H1 (cell line): ENCODE results near the gene CLDN24. TPM values are rescaled to one million over a fixed set of nuclear protein-coding genes. Genes with fewer than 3 reads are reported as not detected.

Experiments
- CTCF ChIA-PET: fragments of 300-600 bp; sonication (Branson Sonifier 250); formaldehyde crosslinking; loops from one replicate; lab custom pipeline; 2021; ENCODE audit not compliant: partially characterized antibody; lab: Charles Lee
- POLR2A ChIA-PET: fragments of 300-600 bp; sonication (Branson Sonifier 250); formaldehyde crosslinking; loops from one replicate; lab custom pipeline; 2021; ENCODE audit warnings: inconsistent platforms; ENCODE audit not compliant: partially characterized antibody; lab: Charles Lee
- DNase-seq, 2 experiments: peaks; one replicate each; pipeline versions ENCODE4 v3.0.0 to v3.0.0-alpha.2; 2010 to 2022; ENCODE audit warnings: low spot score in 2 of 2, low read depth in 1 of 2, mixed read lengths in 1 of 2
- FAIRE-seq: peaks from 2 replicates; lab custom pipeline; 2011; peaks lifted over from hg19 to GRCh38; lab: Jason Lieb, UNC
- H2AFZ ChIP-seq: 2 replicates; pipeline ENCODE4 v1.8.1; 2012; ENCODE audit warnings: low read length, inconsistent platforms
- H2AK5ac ChIP-seq: 2 replicates; pipeline ENCODE4 v1.6.1; 2013; ENCODE audit warnings: low read depth, low read length
- H2BK120ac ChIP-seq: replicated peaks from 2 replicates; pipeline ENCODE3; 2013; ENCODE audit warnings: low read depth, low read length, inconsistent platforms
- H2BK12ac ChIP-seq: 2 replicates; pipeline ENCODE4 v1.6.1; 2013; ENCODE audit warnings: low read depth, low read length
- H2BK15ac ChIP-seq: 2 replicates; pipeline ENCODE4 v1.6.1; 2013; ENCODE audit warnings: low read length
- H2BK20ac ChIP-seq: 2 replicates; pipeline ENCODE4 v1.6.1; 2013; ENCODE audit warnings: low read length
- H2BK5ac ChIP-seq: 2 replicates; pipeline ENCODE4 v1.6.1; 2013; ENCODE audit warnings: low read depth, low read length
- H3K14ac ChIP-seq: 2 replicates; pipeline ENCODE4 v1.6.1; 2013; ENCODE audit warnings: inconsistent platforms; ENCODE audit not compliant: insufficient read length
- H3K18ac ChIP-seq: 2 replicates; pipeline ENCODE4 v1.6.1; 2013; ENCODE audit warnings: low read length; ENCODE audit errors: extremely low read depth
- H3K23ac ChIP-seq: 2 replicates; pipeline ENCODE4 v1.6.1; 2013; ENCODE audit warnings: inconsistent platforms; ENCODE audit not compliant: insufficient read length
- H3K23me2 ChIP-seq: 2 replicates; pipeline ENCODE4 v1.6.1; 2013; ENCODE audit warnings: low read depth, low read length
- H3K27ac ChIP-seq: 2 replicates; pipeline ENCODE4 v1.6.1; 2011; ENCODE audit warnings: low read depth, low read length, inconsistent platforms
- H3K27me3 ChIP-seq, 4 experiments: replicated peaks in 1 of 4; 1 replicate in 1 of 4; 2 replicates in 3 of 4; pipeline versions ENCODE4 v1.6.1 to v1.8.1; 2011 to 2013; ENCODE audit warnings: low read length in 3 of 4, mild to moderate bottlenecking in 3 of 4, inconsistent platforms in 2 of 4, mixed read lengths in 2 of 4, moderate library complexity in 1 of 4; ENCODE audit not compliant: control insufficient read depth in 3 of 4, insufficient read depth in 3 of 4; ENCODE audit errors: extremely low read depth in 1 of 4
- H3K36me3 ChIP-seq, 4 experiments: 2 replicates each; pipeline versions ENCODE4 v1.6.1 to v1.8.1; 2011 to 2013; ENCODE audit warnings: mild to moderate bottlenecking in 4 of 4, low read length in 3 of 4, moderate library complexity in 2 of 4, control low read depth in 1 of 4, inconsistent platforms in 1 of 4; ENCODE audit not compliant: insufficient read depth in 4 of 4, control insufficient read depth in 2 of 4
- H3K4ac ChIP-seq: replicated peaks from 2 replicates; pipeline ENCODE3; 2013; ENCODE audit warnings: low read length, low read depth, mixed read lengths, inconsistent platforms; ENCODE audit not compliant: insufficient read length
- H3K4me1 ChIP-seq, 4 experiments: replicated peaks in 1 of 4; 1 replicate in 1 of 4; 2 replicates in 3 of 4; pipeline versions ENCODE4 v1.6.1 to v1.8.1; 2011 to 2013; ENCODE audit warnings: low read length in 3 of 4, inconsistent platforms in 2 of 4, mixed read lengths in 1 of 4; ENCODE audit not compliant: insufficient read depth in 4 of 4, control insufficient read depth in 3 of 4
- H3K4me2 ChIP-seq, 2 experiments: 2 replicates each; pipeline versions ENCODE4 v1.6.1 to v1.8.1; 2011 to 2013; ENCODE audit warnings: low read depth in 2 of 2, low read length in 2 of 2, control low read depth in 1 of 2, inconsistent platforms in 1 of 2, mild to moderate bottlenecking in 1 of 2; ENCODE audit not compliant: insufficient read depth in 1 of 2
- H3K4me3 ChIP-seq, 4 experiments: fragments of 200-600, 300-600 bp in 1 of 4; sonication (generic), shearing (Covaris generic), sonication (Bioruptor Twin) in 1 of 4; 2 replicates each; pipeline versions ENCODE4 v1.5.1 to v1.8.1; 2011 to 2016; ENCODE audit warnings: low read length in 4 of 4, low read depth in 3 of 4, control low read depth in 2 of 4, inconsistent platforms in 2 of 4, mild to moderate bottlenecking in 2 of 4, mixed read lengths in 1 of 4, moderate library complexity in 1 of 4; ENCODE audit not compliant: insufficient read depth in 2 of 4; ENCODE audit errors: extremely low read depth in 1 of 4
- H3K56ac ChIP-seq: replicated peaks from 2 replicates; pipeline ENCODE3; 2013; ENCODE audit warnings: low read depth, mild to moderate bottlenecking, mixed read lengths, low read length, inconsistent platforms; ENCODE audit not compliant: insufficient read length
- H3K79me1 ChIP-seq: 2 replicates; pipeline ENCODE4 v1.6.1; 2013; ENCODE audit warnings: low read depth, low read length, control low read depth
- H3K79me2 ChIP-seq, 2 experiments: 2 replicates each; pipeline versions ENCODE4 v1.6.1 to v1.8.1; 2012 to 2013; ENCODE audit warnings: low read length in 2 of 2, mild to moderate bottlenecking in 2 of 2, inconsistent platforms in 1 of 2; ENCODE audit not compliant: insufficient read depth in 2 of 2, control insufficient read depth in 1 of 2
- H3K9ac ChIP-seq, 4 experiments: replicated peaks in 1 of 4; 1 replicate in 1 of 4; 2 replicates in 3 of 4; pipeline versions ENCODE4 v1.6.1 to v1.8.1; 2011 to 2013; ENCODE audit warnings: low read depth in 3 of 4, low read length in 3 of 4, control low read depth in 2 of 4, mild to moderate bottlenecking in 2 of 4, moderate library complexity in 2 of 4, inconsistent platforms in 1 of 4; ENCODE audit errors: extremely low read depth in 1 of 4
- H3K9me3 ChIP-seq, 2 experiments: 2 replicates each; pipeline versions ENCODE4 v1.6.1 to v1.8.1; 2012 to 2013; ENCODE audit warnings: mild to moderate bottlenecking in 2 of 2, moderate library complexity in 2 of 2, control low read depth in 1 of 2, inconsistent platforms in 1 of 2, low read depth in 1 of 2, low read length in 1 of 2, mixed read lengths in 1 of 2; ENCODE audit not compliant: insufficient read depth in 2 of 2
- H4K20me1 ChIP-seq, 2 experiments: replicated peaks in 1 of 2; 2 replicates each; pipeline versions ENCODE3 to v1.8.1; 2011 to 2013; ENCODE audit warnings: inconsistent platforms in 2 of 2, low read length in 2 of 2, mild to moderate bottlenecking in 1 of 2; ENCODE audit not compliant: insufficient read depth in 2 of 2, control insufficient read depth in 1 of 2
- H4K5ac ChIP-seq: 2 replicates; pipeline ENCODE4 v1.6.1; 2013; ENCODE audit warnings: low read length, low read depth, mixed read lengths, inconsistent platforms; ENCODE audit not compliant: insufficient read length
- H4K8ac ChIP-seq: 2 replicates; pipeline ENCODE4 v1.8.0; 2013; ENCODE audit warnings: mild to moderate bottlenecking, moderate library complexity, low read length, inconsistent platforms; ENCODE audit not compliant: insufficient read depth; ENCODE audit errors: extremely low read depth
- H4K91ac ChIP-seq: replicated peaks from 2 replicates; pipeline ENCODE3; 2013; ENCODE audit warnings: low read length, mixed read lengths, inconsistent platforms; ENCODE audit not compliant: insufficient read length
- ASH2L ChIP-seq: fragments of 200-600, 300-600 bp; sonication (generic); IDR thresholded peaks from one replicate; pipeline ENCODE4 v1.7.1; 2017; ENCODE audit warnings: low read length
- ATF3 ChIP-seq: IDR thresholded peaks from 2 replicates; pipeline ENCODE4 v1.6.1; 2011; ENCODE audit warnings: low read depth, mild to moderate bottlenecking, low read length; ENCODE audit not compliant: insufficient read depth
- BACH1 ChIP-seq: IDR thresholded peaks from 2 replicates; pipeline ENCODE4 v1.6.1; 2012; ENCODE audit warnings: low read length, improper control_type of control experiment
- CREB1 ChIP-seq: IDR thresholded peaks from 2 replicates; pipeline ENCODE4 v1.6.1; 2012; ENCODE audit warnings: inconsistent platforms
- CTBP2 ChIP-seq: IDR thresholded peaks from 2 replicates; pipeline ENCODE4 v1.7.0; 2011; ENCODE audit warnings: borderline replicate concordance, mild to moderate bottlenecking, moderate library complexity, mixed read lengths, low read length; ENCODE audit not compliant: insufficient read depth, insufficient read length
- GABPA ChIP-seq: IDR thresholded peaks from 2 replicates; pipeline ENCODE4 v1.6.1; 2011; ENCODE audit warnings: mild to moderate bottlenecking, low read length, moderate library complexity, borderline replicate concordance; ENCODE audit not compliant: insufficient read depth
- GTF2F1 ChIP-seq: IDR thresholded peaks from 2 replicates; pipeline ENCODE4 v1.6.1; 2012; ENCODE audit warnings: low read depth, low read length, improper control_type of control experiment, borderline replicate concordance
- JUND ChIP-seq: IDR thresholded peaks from 2 replicates; pipeline ENCODE4 v1.6.1; 2011; ENCODE audit warnings: mild to moderate bottlenecking, improper control_type of control experiment, low read length
- KDM1A ChIP-seq: fragments of 200-600, 300-600 bp; sonication (generic); IDR thresholded peaks from 2 replicates; pipeline ENCODE4 v1.7.1; 2016; ENCODE audit warnings: mild to moderate bottlenecking, low read length, borderline replicate concordance
- PHF8 ChIP-seq: fragments of 200-600 bp; sonication (generic); conservative IDR thresholded peaks from 2 replicates; pipeline ENCODE4 v1.7.1; 2012; ENCODE audit warnings: low read depth, mild to moderate bottlenecking, inconsistent platforms, low read length, moderate library complexity
- POLR2A ChIP-seq, 2 experiments: IDR thresholded peaks; 1 replicate in 1 of 2; 2 replicates in 1 of 2; pipeline ENCODE4 v1.6.1; 2011; ENCODE audit warnings: low read depth in 2 of 2, low read length in 2 of 2, mild to moderate bottlenecking in 2 of 2; ENCODE audit errors: control extremely low read depth in 1 of 2
- POLR2AphosphoS5 ChIP-seq: IDR thresholded peaks from 2 replicates; pipeline ENCODE4 v1.6.1; 2011; ENCODE audit warnings: low read depth, low read length
- RXRA ChIP-seq: IDR thresholded peaks from 2 replicates; pipeline ENCODE4 v1.6.1; 2011; ENCODE audit warnings: low read depth, mild to moderate bottlenecking, low read length, moderate library complexity; ENCODE audit not compliant: insufficient read depth
- TAF1 ChIP-seq: IDR thresholded peaks from 2 replicates; pipeline ENCODE4 v1.6.1; 2011; ENCODE audit warnings: mild to moderate bottlenecking, low read depth, low read length
- TAF7 ChIP-seq: optimal IDR thresholded peaks from 2 replicates; pipeline ENCODE3; 2011; ENCODE audit warnings: low read depth, mild to moderate bottlenecking, inconsistent platforms, low read length, moderate library complexity, borderline replicate concordance
- WGBS, 2 experiments: shearing (Covaris generic) in 1 of 2; methylation state at CpG; one replicate each; pipeline versions ENCODE4 v1.1.6 to v1.1.7; 2013 to 2015; ENCODE audit warnings: low lambda C conversion rate in 2 of 2, mixed read lengths in 2 of 2, inconsistent platforms in 1 of 2, low coverage in 1 of 2, missing lambda C conversion rate in 1 of 2; ENCODE audit not compliant: insufficient replicate concordance in 2 of 2, insufficient coverage in 1 of 2, insufficient read length in 1 of 2; ENCODE audit errors: extremely low coverage in 1 of 2, missing lambda C conversion rate in 1 of 2; 5-methylcytosine and 5-hydroxymethylcytosine counted together
- polyA plus RNA-seq, 7 experiments: library from polyadenylated mRNA; depleted of rRNA in 3 of 7; stranded (reverse) in 5 of 7; unstranded in 2 of 7; fragments of >200 nt in 5 of 7; fragments of 200-250 nt in 2 of 7; gene quantifications; 1 replicate in 5 of 7; 2 replicates in 1 of 7; 4 replicates in 1 of 7; pipeline versions ENCODE4 v1.2.1 to v1.2.3, GENCODE V29; 2011 to 2013; ENCODE audit warnings: missing spikeins in 2 of 7, mixed read lengths in 2 of 7
- total RNA-seq: library from RNA; stranded (reverse); fragmentation: NEBNext Ultra II Directional; extraction: Animal tissue kit (Norgen Biotek cat#: 25700); gene quantifications from 2 replicates; pipeline ENCODE4 v1.2.1, GENCODE V29; 2021

The CLDN24 gene
- total and polyA plus RNA-seq, 2 of the 8 experiments (the other 6 are each of a cell fraction or from before 2014, with no cell fraction given) = not detected

DNA sequence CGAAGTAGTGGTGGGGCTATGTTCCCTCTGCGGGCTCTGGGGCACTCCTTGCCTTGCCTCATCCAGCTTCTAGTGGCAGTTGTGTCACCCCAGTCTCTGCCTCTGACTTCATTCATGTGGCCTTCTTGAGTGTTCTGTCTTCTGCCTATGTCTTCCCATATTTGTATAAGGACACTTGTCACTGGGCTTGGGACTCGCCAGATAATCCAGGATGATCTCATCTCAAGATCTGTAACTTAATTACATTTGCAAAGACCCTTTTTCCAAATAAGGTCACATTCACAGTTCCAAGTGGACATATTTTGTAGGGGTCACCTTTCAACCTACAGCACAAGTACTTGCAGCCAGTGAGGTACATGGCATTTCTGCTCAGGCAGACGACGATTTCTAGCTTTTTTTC, 30.3 kb upstream of the CLDN24 start:
- no peak overlapping the region for H3K18ac ChIP-seq
- no peak overlapping the region for H4K5ac ChIP-seq
- 98% methylated on average over 5 of the region's 5 CpGs; no CpG with 5 or more reads in 1 of the 2 experiments for WGBS, 2 experiments
- H3K56ac ChIP-seq = no peak overlapping the region
- peaks cover 0 to 2% (median 0%) of the 10 kb centered on the region in 4 experiments; a peak in 2 of 7 replicates for H3K4me1 ChIP-seq
- no peak overlapping the region for H3K4me2 ChIP-seq
- H2BK12ac ChIP-seq = no peak overlapping the region
- DNase-seq = no peak
- no peaks in the 10 kb centered on the region for H3K79me1 ChIP-seq
- no peak overlapping the region for H3K23ac ChIP-seq
- H2BK15ac ChIP-seq = no peak overlapping the region
- no peaks in the 10 kb centered on the region for H3K9me3 ChIP-seq
- no peaks in the 10 kb centered on the region for H3K79me2 ChIP-seq
- no peak overlapping the region for H3K27ac ChIP-seq
- H3K23me2 ChIP-seq = no peaks in the 10 kb centered on the region
- no peaks in the 10 kb centered on the region for H3K27me3 ChIP-seq
- no peak overlapping the region for H4K8ac ChIP-seq
- ChIA-PET CTCF (interaction anchor here (0.7 to 1.3 kb wide), 2 partner anchors 11 to 378 kb away, joined by 3 to 4 read pairs; no protein-coding TSS in a partner anchor), POLR2A (interaction anchor here (0.9 kb wide), 1 partner anchor 57 kb away, joined by 3 read pairs; no protein-coding TSS in a partner anchor)
- no peaks in the 10 kb centered on the region for H4K20me1 ChIP-seq
- no peak for FAIRE-seq
- TF ChIP-seq KDM1A = no peak
- TF ChIP-seq POLR2A (IDR thresholded peaks at IDR 0.05; ENCODE audit: control extremely low read depth in 1 of 2, low read depth in 2 of 2, low read length in 2 of 2) = no peak
- TF ChIP-seq CREB1 = no peak
- TF ChIP-seq JUND = no peak
- TF ChIP-seq RXRA = no peak
- TF ChIP-seq GABPA = no peak
- TF ChIP-seq TAF7 = no peak
- TF ChIP-seq TAF1 = no peak
- TF ChIP-seq ASH2L = no peak
- TF ChIP-seq PHF8 = no peak
- no peak for TF ChIP-seq POLR2AphosphoS5
- no peak for TF ChIP-seq ATF3
- no peak for TF ChIP-seq GTF2F1
- no peak for TF ChIP-seq CTBP2
- no peak for TF ChIP-seq BACH1
- no peak overlapping the region for H2BK120ac ChIP-seq
- no peak overlapping the region for H2AFZ ChIP-seq
- H2BK5ac ChIP-seq = no peak overlapping the region
- no peaks in the 10 kb centered on the region for H3K36me3 ChIP-seq
- H3K14ac ChIP-seq = no peak overlapping the region
- H3K4me3 ChIP-seq = no peak overlapping the region
- H3K4ac ChIP-seq = no peak overlapping the region
- H3K9ac ChIP-seq = no peak overlapping the region
- H2AK5ac ChIP-seq = no peak overlapping the region
- no peak overlapping the region for H2BK20ac ChIP-seq
- H4K91ac ChIP-seq = no peak overlapping the region
